HG03460 (cell line): ENCODE results near the gene SCFD2.
"Not testable (repeated sequence)": the region's sequence is repeated elsewhere in the genome, so short reads cannot be mapped to it uniquely, and the experiment has no call there.

Experiments
- ATAC-seq: cut with Tn5 transposase; IDR thresholded peaks from one replicate; pipeline ENCODE4 v1.9.1; 2021; ENCODE audit not compliant: unreplicated experiment

SCFD2 gene

GRCh38 chr4:53267026-53267425, 98.8 kb downstream of the SCFD2 start:
- no peak for ATAC-seq

- not testable (repeated sequence) for ATAC-seq
These were observed 109.9 kb downstream of the SCFD2 start for GRCh38 chr4:53255986-53256385.

GRCh38 chr4:53240573-53240972, 125.3 kb downstream of the SCFD2 start:
- no peak for ATAC-seq

GRCh38 chr4:53238352-53238751, 127.5 kb downstream of the SCFD2 start:
- not testable (repeated sequence) for ATAC-seq

GRCh38 chr4:53237811-53238210, 128.1 kb downstream of the SCFD2 start:
- not testable (repeated sequence) for ATAC-seq

GRCh38 chr4:53236624-53237023, 129.2 kb downstream of the SCFD2 start:
- ATAC-seq = not testable (repeated sequence)

GRCh38 chr4:53235547-53235946, 130.3 kb downstream of the SCFD2 start:
- ATAC-seq = no peak

GRCh38 chr4:53234669-53235068, 131.2 kb downstream of the SCFD2 start:
- no peak for ATAC-seq

- ATAC-seq = no peak
These were observed 131.8 kb downstream of the SCFD2 start for GRCh38 chr4:53234111-53234510.

- no peak for ATAC-seq
These were observed 132.6 kb downstream of the SCFD2 start for GRCh38 chr4:53233114-53233795.

GRCh38 chr4:53232371-53232770, 133.5 kb downstream of the SCFD2 start:
- ATAC-seq = no peak

GRCh38 chr4:53228036-53228435, 137.8 kb downstream of the SCFD2 start:
- no peak for ATAC-seq

GRCh38 chr4:53227451-53227850, 138.4 kb downstream of the SCFD2 start:
- ATAC-seq = no peak

GRCh38 chr4:53221832-53222480, 143.9 kb downstream of the SCFD2 start:
- no peak for ATAC-seq

- not testable (repeated sequence) for ATAC-seq
These were observed 146.7 kb downstream of the SCFD2 start for GRCh38 chr4:53219148-53219547.

- ATAC-seq = no peak
These were observed 157.1 kb downstream of the SCFD2 start for GRCh38 chr4:53208753-53209152.

- no peak for ATAC-seq
These were observed 159.9 kb downstream of the SCFD2 start for GRCh38 chr4:53205970-53206369.

GRCh38 chr4:53199356-53199755, 166.5 kb downstream of the SCFD2 start:
- ATAC-seq = no peak

- ATAC-seq = no peak
These were observed 168.1 kb downstream of the SCFD2 start for GRCh38 chr4:53197772-53198142.

GRCh38 chr4:53196882-53197771, 168.7 kb downstream of the SCFD2 start:
- no peak for ATAC-seq

GRCh38 chr4:53195815-53196661, 169.8 kb downstream of the SCFD2 start:
- no peak for ATAC-seq
